Erythroblast (primary cell): Measurements from ENCODE around the gene SMG7.

Experiments
- GATA1 ChIP-seq: IDR thresholded peaks from 2 replicates; pipeline ENCODE4 v1.6.1; 2011; ENCODE audit warnings: low read depth, mild to moderate bottlenecking, control low read depth, low read length, moderate library complexity
- POLR2A ChIP-seq: IDR thresholded peaks from 2 replicates; pipeline ENCODE4 v1.6.1; 2011; ENCODE audit warnings: mild to moderate bottlenecking, low read length

GRCh38 chr1:183497218-183497617 lies 24.9 kb downstream of the SMG7 start:
- TF ChIP-seq POLR2A: no peak
- TF ChIP-seq GATA1: no peak
